B cell (primary cell): ENCODE results near the gene GLRX5. TPM values are rescaled to one million over a fixed set of nuclear protein-coding genes. Genes with fewer than 3 reads are reported as not detected.

ENCODE experiments used
- ATAC-seq: fragments of 200-7000 bp; cut with Tn5 transposase; one replicate; pipeline ENCODE4 v1.10.0; 2021; ENCODE audit warnings: low read depth, mild to moderate bottlenecking, moderate number of reproducible peaks, moderate library complexity
- CTCF ChIA-PET: fragments of 350-600 bp; sonication (Branson Sonifier 250); formaldehyde crosslinking; loops from one replicate; lab custom pipeline; 2021; ENCODE audit warnings: antibody characterized with exemption, inconsistent platforms; lab: Charles Lee
- POLR2A ChIA-PET: fragments of 350-600 bp; sonication (Branson Sonifier 250); formaldehyde crosslinking; loops from one replicate; lab custom pipeline; 2021; ENCODE audit warnings: antibody characterized with exemption; lab: Charles Lee
- DNase-seq: peaks from one replicate; pipeline ENCODE4 v3.0.0; 2013
- H2AFZ ChIP-seq: 2 replicates; pipeline ENCODE4 v1.6.1; 2012; ENCODE audit warnings: mild to moderate bottlenecking, low read depth, low read length; ENCODE audit not compliant: insufficient read depth, poor library complexity, severe bottlenecking
- H3K27ac ChIP-seq, 2 donors: 1 replicate in 1 of 2; 2 replicates in 1 of 2; pipeline ENCODE4 v1.5.1; 2012 to 2013; ENCODE audit warnings: low read length in 2 of 2, mild to moderate bottlenecking in 2 of 2, moderate library complexity in 1 of 2
- H3K27me3 ChIP-seq, 4 experiments: fragments of 200-600 bp in 1 of 4; sonication (generic) in 1 of 4; replicated peaks in 1 of 4; 1 replicate in 2 of 4; 2 replicates in 2 of 4; pipeline versions ENCODE4 v1.6.1 to v1.7.0; 2013 to 2016; ENCODE audit warnings: low read length in 3 of 4, mild to moderate bottlenecking in 2 of 4, mixed read lengths in 1 of 4, moderate library complexity in 1 of 4; ENCODE audit not compliant: insufficient read depth in 4 of 4, control insufficient read depth in 3 of 4; ENCODE audit errors: control extremely low read depth in 1 of 4
- H3K36me3 ChIP-seq, 2 experiments: replicated peaks in 1 of 2; 1 replicate in 1 of 2; 2 replicates in 1 of 2; pipeline versions ENCODE4 v1.6.1 to v1.7.1; 2013; ENCODE audit warnings: low read length in 1 of 2; ENCODE audit not compliant: insufficient read depth in 2 of 2, control insufficient read depth in 1 of 2; ENCODE audit errors: control extremely low read depth in 1 of 2, extremely low read depth in 1 of 2
- H3K4me1 ChIP-seq, 2 donors: fragments of 200-600 bp in 1 of 2; sonication (generic) in 1 of 2; 1 replicate in 1 of 2; 2 replicates in 1 of 2; pipeline versions ENCODE4 v1.5.1 to v1.6.1; 2013 to 2017; ENCODE audit warnings: low read length in 2 of 2; ENCODE audit not compliant: control insufficient read depth in 2 of 2, insufficient read depth in 2 of 2
- H3K4me2 ChIP-seq: replicated peaks from 2 replicates; pipeline ENCODE3; 2012; ENCODE audit warnings: mild to moderate bottlenecking, low read depth, low read length; ENCODE audit not compliant: poor library complexity, severe bottlenecking
- H3K4me3 ChIP-seq, 5 experiments: fragments of 200-600 bp in 1 of 5; sonication (generic) in 1 of 5; 1 replicate in 3 of 5; 2 replicates in 2 of 5; pipeline versions ENCODE4 v1.5.1 to v1.7.0; 2011 to 2016; ENCODE audit warnings: low read length in 4 of 5, mild to moderate bottlenecking in 4 of 5, low read depth in 2 of 5, control low read depth in 1 of 5, moderate library complexity in 1 of 5; ENCODE audit not compliant: insufficient read depth in 1 of 5; ENCODE audit errors: control extremely low read depth in 1 of 5, extremely low read depth in 1 of 5
- H3K79me2 ChIP-seq: fragments of 200-600 bp; sonication (generic); one replicate; pipeline ENCODE4 v1.6.0; 2016; ENCODE audit warnings: low read length; ENCODE audit not compliant: control insufficient read depth, insufficient read depth
- H3K9ac ChIP-seq: fragments of 200-600 bp; sonication (generic); 2 replicates; pipeline ENCODE4 v1.6.1; 2017; ENCODE audit warnings: mild to moderate bottlenecking, low read length, moderate library complexity
- H3K9me3 ChIP-seq, 3 donors: one replicate each; pipeline versions ENCODE4 v1.6.1 to v1.7.1; 2013; ENCODE audit warnings: low read length in 2 of 3; ENCODE audit not compliant: control insufficient read depth in 2 of 3, insufficient read depth in 1 of 3; ENCODE audit errors: control extremely low read depth in 1 of 3
- H4K20me1 ChIP-seq: 2 replicates; pipeline ENCODE4 v1.6.0; 2012; ENCODE audit warnings: mild to moderate bottlenecking, low read length; ENCODE audit not compliant: insufficient read depth, control insufficient read depth, poor library complexity, severe bottlenecking
- H3K27ac Mint-ChIP-seq: one replicate; pipeline ENCODE4 v1.8.0; 2021; ENCODE audit warnings: mixed read lengths
- H3K27me3 Mint-ChIP-seq: one replicate; pipeline ENCODE4 v1.8.0; 2021; ENCODE audit warnings: mixed read lengths
- H3K4me1 Mint-ChIP-seq: one replicate; pipeline ENCODE4 v1.8.0; 2021; ENCODE audit warnings: mixed read lengths
- H3K4me3 Mint-ChIP-seq: one replicate; pipeline ENCODE4 v1.8.0; 2021; ENCODE audit warnings: mixed read lengths
- H3K9me3 Mint-ChIP-seq: one replicate; pipeline ENCODE4 v1.8.0; 2022; ENCODE audit warnings: mixed read lengths; ENCODE audit not compliant: insufficient read depth
- EZH2 ChIP-seq: IDR thresholded peaks from 2 replicates; pipeline ENCODE4 v1.6.1; 2012; ENCODE audit warnings: borderline replicate concordance, low read depth, mild to moderate bottlenecking, moderate library complexity, low read length; ENCODE audit not compliant: insufficient read depth, poor library complexity, severe bottlenecking
- WGBS: methylation state at CpG from one replicate; pipeline ENCODE4 v1.1.5; 2013; ENCODE audit warnings: missing lambda C conversion rate; ENCODE audit not compliant: insufficient coverage; 5-methylcytosine and 5-hydroxymethylcytosine counted together
- intact Hi-C: fragments of 100-400 bp; cut with micrococcal nuclease; formaldehyde crosslinking; loops from one replicate; pipeline ENCODE4 v1.10.0; 2022
- polyA plus RNA-seq: library from polyadenylated mRNA; depleted of rRNA; stranded (reverse); fragments of >200 nt; gene quantifications from 2 replicates; pipeline ENCODE4 v1.2.3, GENCODE V29; 2012
- total RNA-seq, 2 donors: library from RNA; stranded (reverse); fragments of 120-200 nt in 1 of 2; gene quantifications; 1 replicate in 1 of 2; 2 replicates in 1 of 2; pipeline versions ENCODE4 v1.2.3 to v1.2.4, GENCODE V29; 2013 to 2022
- TF ChIP-seq, protein P1 (sequence below): fragments of 200-600 bp; IDR thresholded peaks from one replicate; pipeline ENCODE4 v1.8.0; 2022; ENCODE audit warnings: antibody characterized with exemption, mild to moderate bottlenecking

Gene GLRX5
- total and polyA plus RNA-seq, 2 donors (not counting 1 experiment from before 2014, with no cell fraction given) = 7.8 to 18.4 TPM

DNA sequence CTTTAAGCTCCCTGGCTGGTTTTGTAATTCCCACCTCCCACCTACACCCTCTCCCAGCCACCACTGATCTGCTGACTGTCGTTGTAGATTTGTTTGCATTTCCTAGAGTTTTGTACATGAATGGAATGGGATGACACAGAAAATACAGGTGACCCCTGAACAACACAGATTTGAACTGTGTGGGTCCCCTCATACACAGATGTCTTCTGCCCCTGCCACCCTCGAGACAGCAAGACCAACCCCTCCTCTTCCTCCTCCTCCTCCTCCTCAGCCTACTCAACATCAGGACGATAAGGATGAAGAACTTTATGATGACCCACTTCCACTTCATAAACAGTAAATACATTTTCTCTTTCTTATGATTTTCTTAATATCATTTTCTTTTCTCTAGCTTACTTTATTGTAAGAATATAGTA is 47.2 kb upstream of the GLRX5 start:
- no peak for DNase-seq
- H3K9me3 ChIP-seq = peaks cover 0 to 2% (median 0%) of the 10 kb centered on the region in 3 donors
- no peak overlapping the region for H2AFZ ChIP-seq
- ChIA-PET CTCF (interaction anchor here (0.9 to 2.0 kb wide), 7 partner anchors 9 to 39 kb away, joined by 3 to 15 read pairs (median 5); no protein-coding TSS in a partner anchor), POLR2A (interaction anchor here (1.6 kb wide), 1 partner anchor 8 kb away, joined by 6 read pairs; no protein-coding TSS in a partner anchor)
- Mint-ChIP-seq H3K27ac (peak overlapping the region; percentile 69), H3K4me1 (peaks cover 87% of the 10 kb centered on the region), H3K4me3 (peak overlapping the region; percentile 40), H3K27me3 (no peaks in the 10 kb centered on the region), H3K9me3 (no peaks in the 10 kb centered on the region)
- H3K27ac ChIP-seq = peak overlapping the region; percentile 60 to 82
- no peak overlapping the region for H3K4me3 ChIP-seq
- intact Hi-C loops = loop anchor here (1.0 kb wide), 2 partner anchors 8 to 24 kb away; no protein-coding TSS in a partner anchor
- peaks cover 99% of the 10 kb centered on the region for H3K79me2 ChIP-seq
- peaks cover 70 to 84% of the 10 kb centered on the region in 2 donors for H3K4me1 ChIP-seq
- peak overlapping the region; percentile 66 for H3K4me2 ChIP-seq
- TF ChIP-seq, protein P1, sequence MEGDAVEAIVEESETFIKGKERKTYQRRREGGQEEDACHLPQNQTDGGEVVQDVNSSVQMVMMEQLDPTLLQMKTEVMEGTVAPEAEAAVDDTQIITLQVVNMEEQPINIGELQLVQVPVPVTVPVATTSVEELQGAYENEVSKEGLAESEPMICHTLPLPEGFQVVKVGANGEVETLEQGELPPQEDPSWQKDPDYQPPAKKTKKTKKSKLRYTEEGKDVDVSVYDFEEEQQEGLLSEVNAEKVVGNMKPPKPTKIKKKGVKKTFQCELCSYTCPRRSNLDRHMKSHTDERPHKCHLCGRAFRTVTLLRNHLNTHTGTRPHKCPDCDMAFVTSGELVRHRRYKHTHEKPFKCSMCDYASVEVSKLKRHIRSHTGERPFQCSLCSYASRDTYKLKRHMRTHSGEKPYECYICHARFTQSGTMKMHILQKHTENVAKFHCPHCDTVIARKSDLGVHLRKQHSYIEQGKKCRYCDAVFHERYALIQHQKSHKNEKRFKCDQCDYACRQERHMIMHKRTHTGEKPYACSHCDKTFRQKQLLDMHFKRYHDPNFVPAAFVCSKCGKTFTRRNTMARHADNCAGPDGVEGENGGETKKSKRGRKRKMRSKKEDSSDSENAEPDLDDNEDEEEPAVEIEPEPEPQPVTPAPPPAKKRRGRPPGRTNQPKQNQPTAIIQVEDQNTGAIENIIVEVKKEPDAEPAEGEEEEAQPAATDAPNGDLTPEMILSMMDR = no peak
- no peak for TF ChIP-seq EZH2
- H3K27me3 ChIP-seq = no peaks in the 10 kb centered on the region
- H4K20me1 ChIP-seq = peaks cover 26% of the 10 kb centered on the region
- no peak for ATAC-seq
- no peak overlapping the region for H3K9ac ChIP-seq
- 10% methylated on average over 1 of the region's 3 CpGs for WGBS
- H3K36me3 ChIP-seq = peaks cover 0 to 13% of the 10 kb centered on the region in 2 experiments
